Neural progenitor cell (in vitro differentiated cells): Measurements from ENCODE around the gene RPS16.

Experiments used
- CTCF ChIP-seq: fragments of 200-600 bp; sonication (generic); IDR thresholded peaks from 2 replicates; pipeline ENCODE4 v1.5.1; 2017; ENCODE audit warnings: antibody characterized with exemption, mild to moderate bottlenecking
- EZH2 ChIP-seq: fragments of 200-600 bp; sonication (generic); IDR thresholded peaks from 2 replicates; pipeline ENCODE4 v1.6.1; 2017; ENCODE audit warnings: antibody characterized with exemption, mild to moderate bottlenecking, moderate library complexity

DNA sequence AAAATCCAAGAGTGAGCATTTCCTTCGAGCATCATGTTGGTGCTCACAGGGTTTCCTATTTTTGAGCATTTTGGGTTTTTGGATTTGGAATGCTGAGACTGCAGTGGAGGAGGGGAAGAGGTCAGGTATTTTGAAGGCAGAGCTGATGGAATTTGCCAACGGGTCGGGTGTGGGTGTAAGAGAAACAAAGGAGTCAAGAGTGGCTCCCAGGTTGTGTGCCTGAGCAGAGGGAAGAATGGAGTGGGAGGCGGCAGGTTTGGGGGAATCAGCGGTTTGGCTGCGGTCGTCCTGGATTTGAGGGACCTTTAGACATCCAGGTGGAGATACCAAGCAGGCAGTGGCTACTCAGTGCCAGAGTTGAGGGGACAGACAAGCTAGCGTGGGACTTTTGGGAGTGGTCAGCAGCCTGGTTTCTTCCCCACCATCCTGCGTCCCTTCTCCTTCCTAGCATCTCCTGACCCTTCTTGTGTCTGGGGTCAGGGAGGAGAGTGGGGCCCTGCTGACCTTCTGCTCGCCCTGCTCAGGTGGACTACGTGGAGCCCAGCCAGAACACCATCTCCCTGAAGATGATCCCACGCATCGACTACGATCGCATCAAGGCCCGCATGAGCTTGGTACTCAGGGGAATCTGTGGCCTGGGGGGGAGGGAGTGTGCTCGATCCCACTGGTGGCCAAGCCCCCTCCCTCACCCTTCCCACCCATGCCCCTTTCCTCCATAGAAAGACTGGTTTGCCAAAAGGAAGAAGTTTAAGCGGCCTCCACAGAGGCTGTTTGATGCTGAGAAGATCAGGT, 30.4 kb upstream of the RPS16 start:
- TF ChIP-seq CTCF (no peak), EZH2 (no peak)
